Liver (tissue), 9 donors: ENCODE data around the gene SNX3. TPM values are rescaled to one million over a fixed set of nuclear protein-coding genes. Genes with fewer than 3 reads are reported as not detected.
"Not testable (repeated sequence)": the region's sequence is repeated elsewhere in the genome, so short reads cannot be mapped to it uniquely, and the experiment has no call there.

Source experiments
- DNase-seq: peaks from one replicate; pipeline ENCODE4 v3.0.0-alpha.2; 2017; ENCODE audit warnings: low spot score
- H3K27ac ChIP-seq, 2 donors: one replicate each; pipeline ENCODE4 v1.7.0; 2013; ENCODE audit warnings: inconsistent platforms in 2 of 2, low read length in 2 of 2, control low read depth in 1 of 2, low read depth in 1 of 2, mild to moderate bottlenecking in 1 of 2
- H3K27me3 ChIP-seq, 4 donors: one replicate each; pipeline versions ENCODE4 v1.6.1 to v1.7.0; 2013; ENCODE audit warnings: low read length in 3 of 4, inconsistent platforms in 1 of 4, mild to moderate bottlenecking in 1 of 4, moderate library complexity in 1 of 4; ENCODE audit not compliant: control insufficient read depth in 4 of 4, insufficient read depth in 4 of 4
- H3K36me3 ChIP-seq, 4 donors: one replicate each; pipeline versions ENCODE4 v1.6.1 to v1.7.0; 2013; ENCODE audit warnings: low read length in 3 of 4, mild to moderate bottlenecking in 3 of 4, low read depth in 1 of 4, moderate library complexity in 1 of 4; ENCODE audit not compliant: control insufficient read depth in 4 of 4, insufficient read depth in 3 of 4
- H3K4me1 ChIP-seq, 4 donors: one replicate each; pipeline versions ENCODE4 v1.6.1 to v1.7.0; 2013; ENCODE audit warnings: low read length in 3 of 4, mild to moderate bottlenecking in 3 of 4, moderate library complexity in 1 of 4; ENCODE audit not compliant: control insufficient read depth in 4 of 4, insufficient read depth in 4 of 4
- H3K4me3 ChIP-seq, 3 donors: one replicate each; pipeline versions ENCODE4 v1.6.1 to v1.7.0; 2013; ENCODE audit warnings: low read length in 3 of 3, control low read depth in 1 of 3, low read depth in 1 of 3, mild to moderate bottlenecking in 1 of 3
- H3K9ac ChIP-seq, 2 donors: one replicate each; pipeline ENCODE4 v1.7.0; 2013; ENCODE audit warnings: low read length in 2 of 2, mild to moderate bottlenecking in 2 of 2, moderate library complexity in 2 of 2, control low read depth in 1 of 2, low read depth in 1 of 2
- H3K9me3 ChIP-seq, 4 donors: one replicate each; pipeline versions ENCODE4 v1.6.1 to v1.7.0; 2013; ENCODE audit warnings: low read length in 3 of 4; ENCODE audit not compliant: control insufficient read depth in 4 of 4
- EGR1 ChIP-seq, 2 donors: IDR thresholded peaks; 2 replicates each; pipeline ENCODE4 v1.6.1; 2016 to 2018; ENCODE audit warnings: antibody characterized with exemption in 2 of 2, low read depth in 2 of 2
- FOXA2 ChIP-seq: IDR thresholded peaks from 2 replicates; pipeline ENCODE4 v1.6.1; 2016; ENCODE audit warnings: antibody characterized with exemption
- HNF4G ChIP-seq: IDR thresholded peaks from 2 replicates; pipeline ENCODE4 v1.6.1; 2016; ENCODE audit warnings: antibody characterized with exemption
- NR2F2 ChIP-seq: IDR thresholded peaks from 2 replicates; pipeline ENCODE4 v1.6.1; 2016; ENCODE audit warnings: antibody characterized with exemption
- RAD21 ChIP-seq, 2 donors: IDR thresholded peaks; 2 replicates each; pipeline ENCODE4 v1.6.1; 2016; ENCODE audit warnings: antibody characterized with exemption in 2 of 2, mild to moderate bottlenecking in 2 of 2
- SP1 ChIP-seq: IDR thresholded peaks from 2 replicates; pipeline ENCODE4 v1.6.1; 2018; ENCODE audit warnings: antibody characterized with exemption, mild to moderate bottlenecking
- WGBS: extraction: QIAGEN DNeasy Blood & Tissue Kit; methylation state at CpG from one replicate; pipeline ENCODE4 v1.1.7; 2013; 5-methylcytosine and 5-hydroxymethylcytosine counted together
- polyA plus RNA-seq, 2 donors: library from polyadenylated mRNA; stranded (reverse) in 1 of 2; unstranded in 1 of 2; fragments of 200-250 nt in 1 of 2; fragments of >200 nt in 1 of 2; fragmentation: Nextera tagmentation in 1 of 2; extraction: Ambion mirVana in 1 of 2; gene quantifications; one replicate each; pipeline versions ENCODE4 v1.2.1 to v1.2.3, GENCODE V29; 2013 to 2015
- total RNA-seq, 2 donors: library from RNA; depleted of rRNA; stranded (reverse); fragments of >200 nt; gene quantifications; one replicate each; pipeline ENCODE4 v1.2.3, GENCODE V29; 2014
- TF ChIP-seq, protein P1 (sequence below): IDR thresholded peaks from 2 replicates; pipeline ENCODE4 v1.6.1; 2016; ENCODE audit warnings: antibody characterized with exemption, mild to moderate bottlenecking
- TF ChIP-seq, protein P2 (sequence below): IDR thresholded peaks from 2 replicates; pipeline ENCODE4 v1.6.1; 2016; ENCODE audit warnings: antibody characterized with exemption
- donor health status: healthy.
- donor health status: healthy.
- donor health status: healthy.
- donor health status: healthy.
- donor health status: healthy.

Gene SNX3
- total and polyA plus RNA-seq, 4 donors: 67.9 to 161 (median 111) TPM

DNA sequence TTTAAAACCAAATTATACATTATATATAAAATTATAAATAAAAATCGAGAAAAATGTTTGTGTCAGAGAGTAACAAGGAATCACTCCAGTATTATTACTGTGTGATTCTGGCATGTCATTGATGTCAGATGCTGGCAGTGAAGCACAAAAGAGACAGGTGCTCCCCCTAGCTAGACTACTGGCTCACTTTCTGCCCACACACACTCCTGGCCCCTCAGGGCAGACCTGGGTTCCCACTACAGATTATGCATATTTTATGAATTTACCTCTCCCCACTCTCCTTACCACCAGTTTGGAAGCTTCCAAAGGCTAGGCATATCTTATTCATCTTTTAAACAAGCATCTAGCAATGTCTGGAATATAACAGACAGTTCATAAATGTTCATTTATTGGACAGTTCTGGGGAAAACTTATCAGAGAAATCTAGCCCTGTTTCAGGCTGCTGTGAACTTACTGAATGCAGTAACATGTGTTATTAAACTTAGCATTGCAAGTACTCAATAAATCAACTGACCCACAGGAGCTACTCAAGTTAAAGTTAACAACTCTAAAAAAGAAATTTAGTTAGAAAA is 12.8 kb downstream of the SNX3 start:
- no peaks in the 10 kb centered on the region for H3K9me3 ChIP-seq
- TF ChIP-seq SP1: no peak
- no peak for TF ChIP-seq HNF4G
- TF ChIP-seq, protein P1, sequence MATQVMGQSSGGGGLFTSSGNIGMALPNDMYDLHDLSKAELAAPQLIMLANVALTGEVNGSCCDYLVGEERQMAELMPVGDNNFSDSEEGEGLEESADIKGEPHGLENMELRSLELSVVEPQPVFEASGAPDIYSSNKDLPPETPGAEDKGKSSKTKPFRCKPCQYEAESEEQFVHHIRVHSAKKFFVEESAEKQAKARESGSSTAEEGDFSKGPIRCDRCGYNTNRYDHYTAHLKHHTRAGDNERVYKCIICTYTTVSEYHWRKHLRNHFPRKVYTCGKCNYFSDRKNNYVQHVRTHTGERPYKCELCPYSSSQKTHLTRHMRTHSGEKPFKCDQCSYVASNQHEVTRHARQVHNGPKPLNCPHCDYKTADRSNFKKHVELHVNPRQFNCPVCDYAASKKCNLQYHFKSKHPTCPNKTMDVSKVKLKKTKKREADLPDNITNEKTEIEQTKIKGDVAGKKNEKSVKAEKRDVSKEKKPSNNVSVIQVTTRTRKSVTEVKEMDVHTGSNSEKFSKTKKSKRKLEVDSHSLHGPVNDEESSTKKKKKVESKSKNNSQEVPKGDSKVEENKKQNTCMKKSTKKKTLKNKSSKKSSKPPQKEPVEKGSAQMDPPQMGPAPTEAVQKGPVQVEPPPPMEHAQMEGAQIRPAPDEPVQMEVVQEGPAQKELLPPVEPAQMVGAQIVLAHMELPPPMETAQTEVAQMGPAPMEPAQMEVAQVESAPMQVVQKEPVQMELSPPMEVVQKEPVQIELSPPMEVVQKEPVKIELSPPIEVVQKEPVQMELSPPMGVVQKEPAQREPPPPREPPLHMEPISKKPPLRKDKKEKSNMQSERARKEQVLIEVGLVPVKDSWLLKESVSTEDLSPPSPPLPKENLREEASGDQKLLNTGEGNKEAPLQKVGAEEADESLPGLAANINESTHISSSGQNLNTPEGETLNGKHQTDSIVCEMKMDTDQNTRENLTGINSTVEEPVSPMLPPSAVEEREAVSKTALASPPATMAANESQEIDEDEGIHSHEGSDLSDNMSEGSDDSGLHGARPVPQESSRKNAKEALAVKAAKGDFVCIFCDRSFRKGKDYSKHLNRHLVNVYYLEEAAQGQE: no peak
- DNase-seq: no peak
- peaks cover 0 to 2% (median 0%) of the 10 kb centered on the region in 4 donors for H3K36me3 ChIP-seq
- H3K4me1 ChIP-seq: peaks cover 3 to 16% (median 7%) of the 10 kb centered on the region in 4 donors
- WGBS: 93% methylated on average over 1 of the region's 1 CpG
- H3K9ac ChIP-seq: no peak overlapping the region
- H3K27ac ChIP-seq: no peak overlapping the region
- no peak overlapping the region for H3K4me3 ChIP-seq
- no peaks in the 10 kb centered on the region for H3K27me3 ChIP-seq

GRCh38 chr6:108245095-108245494 is 15.7 kb downstream of the SNX3 start:
- not testable (repeated sequence) for H3K4me1 ChIP-seq, H3K27ac ChIP-seq, DNase-seq, H3K9ac ChIP-seq, H3K27me3 ChIP-seq, H3K4me3 ChIP-seq, H3K36me3 ChIP-seq, H3K9me3 ChIP-seq
- 96% methylated on average over 7 of the region's 7 CpGs for WGBS

- Histone ChIP-seq H3K4me1 (no peaks in the 10 kb centered on the region), H3K9ac (no peak overlapping the region), H3K27ac (no peak overlapping the region), H3K9me3 (peaks cover 0 to 2% (median 0%) of the 10 kb centered on the region in 4 donors), H3K4me3 (no peak overlapping the region), H3K27me3 (no peaks in the 10 kb centered on the region), H3K36me3 (peaks cover 0 to 4% (median 0%) of the 10 kb centered on the region in 4 donors)
- WGBS: over 99% methylated on average over 2 of the region's 2 CpGs
- TF ChIP-seq, protein P2, sequence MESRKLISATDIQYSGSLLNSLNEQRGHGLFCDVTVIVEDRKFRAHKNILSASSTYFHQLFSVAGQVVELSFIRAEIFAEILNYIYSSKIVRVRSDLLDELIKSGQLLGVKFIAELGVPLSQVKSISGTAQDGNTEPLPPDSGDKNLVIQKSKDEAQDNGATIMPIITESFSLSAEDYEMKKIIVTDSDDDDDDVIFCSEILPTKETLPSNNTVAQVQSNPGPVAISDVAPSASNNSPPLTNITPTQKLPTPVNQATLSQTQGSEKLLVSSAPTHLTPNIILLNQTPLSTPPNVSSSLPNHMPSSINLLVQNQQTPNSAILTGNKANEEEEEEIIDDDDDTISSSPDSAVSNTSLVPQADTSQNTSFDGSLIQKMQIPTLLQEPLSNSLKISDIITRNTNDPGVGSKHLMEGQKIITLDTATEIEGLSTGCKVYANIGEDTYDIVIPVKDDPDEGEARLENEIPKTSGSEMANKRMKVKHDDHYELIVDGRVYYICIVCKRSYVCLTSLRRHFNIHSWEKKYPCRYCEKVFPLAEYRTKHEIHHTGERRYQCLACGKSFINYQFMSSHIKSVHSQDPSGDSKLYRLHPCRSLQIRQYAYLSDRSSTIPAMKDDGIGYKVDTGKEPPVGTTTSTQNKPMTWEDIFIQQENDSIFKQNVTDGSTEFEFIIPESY: no peak
- no peak for TF ChIP-seq EGR1 (IDR thresholded peaks at IDR 0.05; ENCODE audit: low read depth in 2 of 2)
- TF ChIP-seq NR2F2: no peak
- no peak for TF ChIP-seq RAD21 (IDR thresholded peaks at IDR 0.05)
- DNase-seq: no peak
Measured at GRCh38 chr6:108243836-108244235, 17.0 kb downstream of the SNX3 start.

DNA sequence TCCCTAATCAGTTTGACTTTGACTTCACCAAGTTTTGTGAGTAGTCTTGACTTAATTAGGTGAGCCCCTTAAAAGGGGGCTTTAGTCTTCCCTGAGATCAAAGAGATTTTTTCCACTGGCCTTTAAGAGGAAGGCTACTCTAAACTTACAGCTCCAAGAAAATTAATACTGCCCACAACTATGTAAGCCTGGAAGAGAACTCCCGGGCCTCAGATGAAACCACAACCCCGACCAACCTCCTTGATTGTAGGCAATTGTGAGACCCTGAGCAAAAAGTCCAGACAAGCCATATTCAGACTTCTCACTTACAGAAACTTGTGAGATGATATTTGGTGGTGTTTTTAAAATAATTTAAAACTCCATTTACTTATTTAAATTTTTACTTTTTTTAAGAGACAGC is 18.1 kb downstream of the SNX3 start:
- H3K36me3 ChIP-seq: peaks cover 0 to 4% (median 0%) of the 10 kb centered on the region in 4 donors
- no peaks in the 10 kb centered on the region for H3K27me3 ChIP-seq
- H3K4me1 ChIP-seq: no peaks in the 10 kb centered on the region
- H3K4me3 ChIP-seq: no peak overlapping the region
- no peak for DNase-seq
- WGBS: 98% methylated on average over 2 of the region's 2 CpGs
- H3K27ac ChIP-seq: no peak overlapping the region
- peaks cover 0 to 2% (median 0%) of the 10 kb centered on the region in 4 donors for H3K9me3 ChIP-seq
- H3K9ac ChIP-seq: no peak overlapping the region
- TF ChIP-seq, protein P1: no peak
- TF ChIP-seq, protein P2: no peak
- TF ChIP-seq NR2F2: no peak
- no peak for TF ChIP-seq SP1
- TF ChIP-seq RAD21 (IDR thresholded peaks at IDR 0.05): no peak
- TF ChIP-seq FOXA2: no peak
